Stimulated activated CD4-positive, alpha-beta T cell treated with anti-CD3 and anti-CD28 coated beads, Interleukin-15, amount 100 ng/mL, for 1 hour (primary cell): ENCODE results near the gene SFXN3.

Experiments
- DNase-seq, 2 donors: peaks; one replicate each; pipeline ENCODE4 v3.0.0-alpha.2; 2020; ENCODE audit warnings: low read depth in 1 of 2, low spot score in 1 of 2

The SFXN3 gene

GRCh38 chr10:101056365-101057151 is 25.5 kb downstream of the SFXN3 start:
- no peak for DNase-seq

- peak; percentile 83 to 85 for DNase-seq
Observed at GRCh38 chr10:101060036-101060950, 29.3 kb downstream of the SFXN3 start.

GRCh38 chr10:101060951-101061623 is 30.1 kb downstream of the SFXN3 start:
- peak; percentile 5 to 84 for DNase-seq

DNA sequence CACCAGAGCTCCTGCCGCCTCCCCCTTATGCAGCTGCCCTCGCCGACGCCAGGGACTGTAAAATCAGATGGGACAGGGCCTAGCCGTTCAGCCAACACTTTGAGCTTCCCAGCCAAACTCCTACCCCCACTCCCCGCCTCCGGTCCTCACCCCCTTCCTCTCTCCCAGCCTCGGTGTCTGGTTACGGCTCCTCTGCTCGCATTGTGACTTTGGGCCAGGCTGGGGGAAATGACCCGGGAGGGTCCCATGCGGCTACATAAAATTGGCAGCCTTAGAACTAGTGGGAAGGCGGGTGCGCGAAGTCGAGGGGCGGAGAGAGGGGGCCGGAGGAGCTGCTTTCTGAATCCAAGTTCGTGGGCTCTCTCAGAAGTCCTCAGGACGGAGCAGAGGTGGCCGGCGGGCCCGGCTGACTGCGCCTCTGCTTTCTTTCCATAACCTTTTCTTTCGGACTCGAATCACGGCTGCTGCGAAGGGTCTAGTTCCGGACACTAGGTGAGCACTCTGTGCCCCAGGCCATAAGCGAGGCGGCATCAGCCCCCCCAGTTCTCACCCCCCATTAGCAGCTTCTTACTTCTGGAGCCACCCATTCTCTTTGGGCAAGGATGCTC is 30.7 kb downstream of the SFXN3 start, which contains the start of gene KAZALD1:
Gene KAZALD1, plus strand, starts transcription at position 366 of the 608 bp plus-strand sequence. CDS start 604 bp downstream, outside the sequence.
- DNase-seq: no peak

- DNase-seq: peak; percentile 11 to 45
Observed at GRCh38 chr10:101062232-101063049, 31.4 kb downstream of the SFXN3 start.

DNA sequence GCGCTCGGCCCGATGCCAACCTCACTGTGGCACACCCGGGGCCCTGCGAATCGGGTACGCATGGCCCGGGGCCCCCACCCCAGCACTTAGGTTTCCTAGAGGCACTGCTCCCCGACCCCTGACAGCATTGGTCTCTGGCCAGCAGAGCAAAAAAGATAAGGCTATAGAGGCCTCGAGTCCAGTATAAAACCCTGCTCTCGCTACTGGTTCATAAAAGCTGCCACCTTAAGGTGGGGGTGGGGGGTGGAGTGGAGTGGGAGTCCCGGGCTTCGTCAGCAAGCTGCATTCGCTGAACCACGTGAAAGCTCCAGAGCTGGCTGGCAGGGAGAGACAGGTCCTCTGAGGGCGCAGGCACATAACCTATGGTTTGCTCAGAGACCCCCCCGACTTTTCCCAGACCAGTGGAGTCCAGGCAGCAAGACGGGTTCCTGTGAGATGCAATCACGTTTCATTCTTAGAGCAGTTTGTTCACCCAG is 32.1 kb downstream of the SFXN3 start:
- DNase-seq: no peak

DNA sequence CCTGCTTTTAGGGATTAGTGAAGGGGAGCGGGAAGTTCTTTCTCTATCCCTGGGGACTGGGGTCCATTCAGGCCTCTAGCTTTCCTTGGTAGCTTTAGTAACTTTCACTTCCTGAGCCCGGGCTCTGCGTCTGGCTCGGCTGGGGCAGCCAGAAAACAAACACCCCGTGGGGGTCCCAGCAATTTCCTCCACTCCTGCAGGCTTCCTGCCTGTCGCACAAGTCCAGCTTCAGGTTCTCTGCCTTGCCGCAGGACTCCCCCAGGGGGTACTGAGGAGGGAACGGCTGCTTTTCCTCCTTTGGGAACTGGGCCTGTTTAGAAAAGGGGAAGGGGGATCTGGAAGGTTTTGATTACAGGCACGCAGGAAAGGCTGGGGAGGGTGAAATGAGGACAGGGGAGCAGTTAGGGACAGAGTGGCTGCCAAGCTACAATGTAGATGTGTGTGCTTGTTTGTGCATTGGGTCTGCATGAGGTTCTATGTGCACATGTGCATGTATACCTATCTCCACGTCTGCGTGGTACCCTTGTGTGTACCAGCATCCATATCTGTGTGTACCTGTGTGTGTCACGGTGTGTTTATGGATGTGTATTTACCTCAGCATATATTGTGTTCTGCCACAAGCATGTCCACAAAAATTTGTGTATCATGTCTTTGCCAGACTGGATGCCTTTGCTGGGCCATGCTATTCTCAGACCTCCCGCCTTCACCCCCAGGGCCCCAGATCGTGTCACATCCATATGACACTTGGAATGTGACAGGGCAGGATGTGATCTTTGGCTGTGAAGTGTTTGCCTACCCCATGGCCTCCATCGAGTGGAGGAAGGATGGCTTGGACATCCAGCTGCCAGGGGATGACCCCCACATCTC is 32.7 kb downstream of the SFXN3 start:
- DNase-seq: no peak

DNA sequence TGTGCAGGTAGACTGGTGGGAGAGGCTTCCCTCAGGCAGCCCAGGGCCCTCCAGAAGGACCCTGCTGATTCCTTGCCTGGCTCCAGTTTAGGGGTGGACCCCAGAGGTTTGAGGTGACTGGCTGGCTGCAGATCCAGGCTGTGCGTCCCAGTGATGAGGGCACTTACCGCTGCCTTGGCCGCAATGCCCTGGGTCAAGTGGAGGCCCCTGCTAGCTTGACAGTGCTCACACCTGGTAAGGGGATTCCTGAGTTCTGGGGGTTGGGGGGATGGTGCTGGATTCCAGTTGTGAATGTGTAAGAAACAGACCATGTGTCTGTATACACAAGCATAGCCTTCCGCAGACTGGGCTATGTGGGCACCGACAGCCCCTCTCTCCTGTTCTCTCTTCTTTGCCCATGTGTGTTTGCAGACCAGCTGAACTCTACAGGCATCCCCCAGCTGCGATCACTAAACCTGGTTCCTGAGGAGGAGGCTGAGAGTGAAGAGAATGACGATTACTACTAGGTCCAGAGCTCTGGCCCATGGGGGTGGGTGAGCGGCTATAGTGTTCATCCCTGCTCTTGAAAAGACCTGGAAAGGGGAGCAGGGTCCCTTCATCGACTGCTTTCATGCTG is 33.5 kb downstream of the SFXN3 start:
- DNase-seq: no peak

- DNase-seq: no peak
Observed at GRCh38 chr10:101065481-101066145, 34.6 kb downstream of the SFXN3 start.

DNA sequence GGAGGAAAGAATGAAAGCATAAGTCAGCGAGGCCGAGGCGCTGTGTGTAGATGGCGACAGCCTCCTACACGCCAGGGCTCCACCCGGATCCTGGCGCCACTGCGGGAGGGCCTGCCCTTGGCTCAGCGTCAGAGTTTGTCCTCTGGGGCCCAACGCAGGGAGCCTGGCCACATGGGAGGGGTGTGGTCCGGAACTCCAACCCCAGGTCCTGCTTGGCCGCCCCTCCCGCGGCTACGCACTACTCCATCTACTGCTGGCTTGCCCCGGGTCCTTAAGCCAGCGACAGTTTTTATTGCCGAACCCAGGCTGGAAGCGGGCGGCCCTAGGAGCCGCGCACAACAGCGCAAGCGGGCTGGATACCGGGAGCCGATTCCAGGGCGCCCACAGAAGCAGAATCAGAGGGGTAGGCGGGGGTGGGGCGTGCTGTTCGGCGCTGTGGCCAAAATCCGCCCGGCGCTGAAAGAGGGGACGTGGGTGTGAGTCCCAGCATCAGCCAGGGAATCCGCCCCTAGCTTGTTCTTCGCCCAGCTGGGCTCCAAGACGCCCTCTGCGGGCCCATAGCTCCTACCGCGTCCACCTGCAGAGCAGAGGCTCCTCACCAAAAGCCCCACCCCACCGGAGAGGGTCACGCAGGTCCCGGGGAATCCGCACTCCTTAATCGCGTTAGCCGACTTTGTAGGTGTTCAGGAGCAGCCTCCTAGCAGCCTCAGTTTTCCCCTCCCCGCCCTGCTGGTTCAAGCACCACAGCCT is 35.3 kb downstream of the SFXN3 start:
- DNase-seq: peak in 1 of 2 donors; percentile 14

DNA sequence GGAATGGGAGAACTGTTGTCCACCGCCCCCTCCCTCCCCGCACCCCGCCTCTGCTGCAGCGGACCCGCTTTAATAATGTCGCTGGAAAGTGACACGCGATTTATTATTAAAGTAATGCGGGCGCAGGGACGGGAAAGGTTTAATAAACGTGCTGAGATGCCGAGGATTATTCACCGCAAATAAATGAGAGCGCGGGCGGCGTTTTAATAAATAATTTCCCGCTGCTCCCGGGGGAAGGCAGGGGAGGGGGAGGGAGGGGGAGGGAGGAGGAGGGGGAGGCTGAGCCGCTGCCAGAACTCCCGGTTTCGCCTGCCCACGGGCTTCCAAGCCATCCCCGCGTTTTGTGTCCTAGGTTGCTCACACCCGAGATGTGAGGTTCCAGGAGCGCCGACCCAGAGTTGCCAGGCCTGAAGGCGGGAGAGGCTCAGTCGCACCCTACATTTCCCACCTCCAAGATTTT is 35.9 kb downstream of the SFXN3 start:
- DNase-seq: no peak

DNA sequence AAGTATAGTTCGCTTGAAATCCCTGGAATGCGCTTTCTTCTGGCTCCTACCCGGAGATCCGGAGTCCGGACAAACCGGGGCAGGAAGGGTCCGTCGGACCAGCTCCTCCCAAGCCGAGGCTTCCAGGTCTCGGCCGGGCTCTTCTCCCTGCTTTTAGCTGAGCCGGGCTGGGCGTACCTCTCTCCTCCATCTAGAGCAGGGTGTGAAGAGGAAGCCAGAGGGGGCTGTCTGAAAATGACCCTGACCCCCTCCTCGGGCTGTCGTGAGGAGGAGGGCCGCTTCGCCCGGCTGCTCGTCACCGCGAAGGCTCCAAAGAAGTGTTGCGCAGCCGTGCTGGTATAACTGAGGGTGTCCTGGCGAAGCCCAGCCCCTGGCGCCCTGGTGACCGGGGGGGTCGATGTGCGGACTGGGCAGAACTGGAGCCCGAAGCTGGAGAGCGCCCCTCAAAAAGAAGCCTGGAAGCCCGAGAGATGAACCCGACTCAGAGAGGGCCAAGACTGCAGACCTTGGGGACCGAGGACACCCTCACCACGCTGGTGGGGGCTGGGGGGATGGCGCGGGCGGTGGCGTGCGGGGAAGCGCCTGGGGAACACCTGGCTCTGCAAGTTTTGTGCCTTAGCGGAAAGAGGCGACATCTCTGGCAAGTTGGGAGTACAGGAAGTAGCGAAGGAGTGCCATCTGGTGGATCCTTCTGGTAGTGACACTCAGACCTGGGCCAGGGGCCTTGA is 36.5 kb downstream of the SFXN3 start:
- DNase-seq: peak; percentile 49 to 59

DNA sequence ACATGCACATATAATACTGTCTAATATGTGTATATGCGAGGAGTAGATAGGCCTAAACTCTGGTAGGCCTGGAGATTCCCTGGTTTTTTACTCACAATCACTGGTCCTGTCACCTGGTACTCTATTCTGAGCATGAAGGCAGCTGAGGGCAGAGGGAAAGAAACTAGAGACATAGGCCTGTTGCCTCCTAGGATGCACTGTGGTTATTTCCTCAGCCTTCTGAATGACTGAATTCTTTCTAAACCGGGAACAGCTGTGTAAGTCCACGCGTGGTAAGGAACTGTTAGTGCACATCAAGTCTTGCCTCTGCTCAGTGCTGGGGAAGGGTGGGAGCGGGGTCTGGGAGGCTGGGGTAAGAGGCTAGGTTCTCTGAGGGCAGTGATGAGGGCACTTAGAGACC is 38.4 kb downstream of the SFXN3 start:
- DNase-seq: no peak

DNA sequence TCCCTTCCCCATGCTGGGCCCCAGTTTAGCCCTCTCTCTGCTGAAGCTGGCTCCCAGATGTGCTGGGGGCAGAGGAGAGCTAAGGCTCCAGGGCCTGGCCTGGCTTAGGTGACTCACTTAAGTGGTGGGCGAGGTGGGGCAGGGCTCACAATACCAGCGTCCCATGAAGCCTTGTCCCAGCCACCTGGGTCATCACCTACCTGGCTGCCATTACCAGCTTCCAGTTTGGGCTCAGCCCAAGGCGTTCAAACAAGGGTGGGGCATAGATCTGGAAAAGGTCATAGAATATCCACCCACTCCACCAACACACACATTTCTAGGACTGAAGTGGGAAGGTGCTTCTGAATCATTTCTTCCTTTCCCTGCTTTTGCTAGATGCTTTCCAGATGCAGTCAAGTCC is 39.1 kb downstream of the SFXN3 start:
- no peak for DNase-seq

DNA sequence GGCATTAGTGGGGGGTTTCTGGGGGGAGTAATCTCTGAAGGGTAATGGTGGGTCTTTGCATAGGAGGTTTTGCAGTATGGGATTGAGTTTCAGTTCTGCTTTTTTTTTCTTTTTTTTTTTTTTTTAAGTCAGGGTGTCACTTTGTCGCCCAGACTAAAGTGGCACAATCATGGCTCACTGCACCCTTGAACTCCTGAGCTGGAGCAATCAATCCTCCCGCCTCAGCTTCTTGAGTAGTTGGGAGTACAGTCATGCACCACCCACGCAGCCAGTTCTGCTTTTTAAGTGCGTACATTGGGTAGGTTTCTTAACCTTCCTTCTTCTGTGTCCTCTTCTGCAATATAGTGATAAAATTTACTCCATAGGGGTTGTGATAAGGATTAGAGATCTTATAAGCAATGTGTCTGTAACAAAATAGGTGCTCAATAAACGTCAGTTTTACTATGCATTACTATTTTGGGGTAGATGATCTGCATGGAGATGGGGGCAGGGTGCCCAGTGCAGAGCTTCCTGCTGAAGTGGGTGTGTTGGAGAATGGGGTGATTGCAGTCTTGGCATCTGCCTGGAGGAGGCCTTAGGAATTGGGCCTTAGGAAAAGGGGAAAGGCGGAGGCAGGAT is 40.3 kb downstream of the SFXN3 start:
- DNase-seq: no peak

DNA sequence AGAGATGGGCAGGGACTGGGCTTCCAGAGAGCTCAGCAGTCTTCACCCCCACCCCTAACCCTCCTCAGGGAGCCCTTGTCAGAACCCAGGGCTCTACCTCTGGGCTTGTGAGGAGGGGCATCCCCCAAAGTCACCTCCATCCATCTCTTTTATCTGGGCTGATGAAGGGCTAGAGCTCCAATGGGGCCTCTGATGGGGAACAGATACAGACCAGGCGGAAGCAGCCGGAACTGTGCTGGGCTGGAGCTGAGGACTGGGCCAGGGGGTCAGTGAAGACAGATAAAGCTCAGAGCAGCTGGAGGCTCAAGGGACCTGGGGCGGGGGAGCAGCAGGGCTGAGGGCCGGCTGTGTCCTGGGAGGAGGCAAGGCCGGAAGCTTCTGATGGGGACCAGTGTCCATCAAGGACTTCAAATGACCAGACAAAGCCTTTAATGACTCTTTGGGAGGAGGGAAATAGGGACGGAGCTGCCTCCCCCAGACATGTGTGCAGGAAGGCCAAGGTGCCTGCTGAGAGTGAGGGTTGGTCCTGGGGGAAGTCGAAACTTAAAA is 40.9 kb downstream of the SFXN3 start:
- DNase-seq: no peak
